Stomach (tissue), 9 donors: ENCODE results near the gene PRR16. TPM values are rescaled to one million over a fixed set of nuclear protein-coding genes. Genes with fewer than 3 reads are reported as not detected.

Source experiments
- DNase-seq, 2 donors: peaks; one replicate each; pipeline versions ENCODE4 v3.0.0 to v3.0.0-alpha.2; 2013 to 2019
- H3K27ac ChIP-seq, 5 donors: fragments of 200-600 bp in 4 of 5; sonication (generic) in 4 of 5; one replicate each; pipeline ENCODE4 v1.5.1; 2013 to 2019; ENCODE audit warnings: mild to moderate bottlenecking in 1 of 5, moderate library complexity in 1 of 5
- H3K27me3 ChIP-seq, 3 donors: fragments of 200-600 bp; sonication (generic); one replicate each; pipeline ENCODE4 v1.5.1; 2017 to 2019; ENCODE audit warnings: mixed run types in 1 of 3
- H3K36me3 ChIP-seq, 4 donors: fragments of 200-600 bp; sonication (generic); 1 replicate in 3 of 4; 2 replicates in 1 of 4; pipeline ENCODE4 v1.5.1; 2016 to 2019
- H3K4me1 ChIP-seq, 4 donors: fragments of 200-600 bp; sonication (generic); one replicate each; pipeline ENCODE4 v1.5.1; 2016 to 2019
- H3K4me3 ChIP-seq, 4 donors: fragments of 200-600 bp; sonication (generic) in 3 of 4; one replicate each; pipeline ENCODE4 v1.5.1; 2016 to 2019; ENCODE audit warnings: mild to moderate bottlenecking in 1 of 4
- H3K9me3 ChIP-seq, 4 donors: fragments of 200-600 bp; sonication (generic); one replicate each; pipeline ENCODE4 v1.5.1; 2016 to 2019
- EP300 ChIP-seq: sonication (generic); formaldehyde crosslinking; IDR thresholded peaks from one replicate; pipeline ENCODE4 v1.6.1; 2017; ENCODE audit warnings: antibody characterized with exemption
- POLR2A ChIP-seq, 4 donors: fragments of 450-650 bp; IDR thresholded peaks; one replicate each; pipeline ENCODE4 v1.6.1; 2016; ENCODE audit warnings: antibody characterized with exemption in 4 of 4, control low read depth in 2 of 4, mild to moderate bottlenecking in 1 of 4, moderate library complexity in 1 of 4
- POLR2AphosphoS5 ChIP-seq, 3 donors: sonication (generic); formaldehyde crosslinking; IDR thresholded peaks; one replicate each; pipeline ENCODE4 v1.6.1; 2016; ENCODE audit warnings: antibody characterized with exemption in 3 of 3
- WGBS, 5 donors: extraction: QIAGEN DNeasy Blood & Tissue Kit in 3 of 5; methylation state at CpG; one replicate each; pipeline versions ENCODE4 v1.1.5 to v1.1.7; 2013 to 2018; 5-methylcytosine and 5-hydroxymethylcytosine counted together
- intact Hi-C: fragments of 100-400 bp; cut with DNase I; formaldehyde crosslinking; loops from one replicate; pipeline ENCODE4 v1.15.1; 2023; ENCODE audit warnings: low total_unique reads
- polyA plus RNA-seq, 3 donors: library from polyadenylated mRNA; stranded (reverse); fragments of 200-250 nt; gene quantifications; one replicate each; pipeline ENCODE4 v1.2.3, GENCODE V29; 2013
- total RNA-seq, 5 donors: library from RNA; depleted of rRNA; stranded (reverse); fragments of >200 nt; gene quantifications; one replicate each; pipeline versions ENCODE4 v1.1.0 to v1.2.3, GENCODE V29; 2014 to 2016
- TF ChIP-seq, protein P1 (sequence below), 7 experiments: fragments of 450-650 bp in 4 of 7; fragments of 200-600 bp in 3 of 7; sonication (generic) in 3 of 7; IDR thresholded peaks; one replicate each; pipeline ENCODE4 v1.5.1; 2016 to 2019; ENCODE audit warnings: antibody characterized with exemption in 7 of 7, control low read depth in 2 of 7, mild to moderate bottlenecking in 1 of 7
- donor health status: healthy with polysubstance abuse.
- donor health status: Bipolar disorder and iron deficiency.
- donor health status: healthy.

PRR16 gene
- total and polyA plus RNA-seq, 8 donors = 1.3 to 40.8 (median 8.1) TPM

DNA sequence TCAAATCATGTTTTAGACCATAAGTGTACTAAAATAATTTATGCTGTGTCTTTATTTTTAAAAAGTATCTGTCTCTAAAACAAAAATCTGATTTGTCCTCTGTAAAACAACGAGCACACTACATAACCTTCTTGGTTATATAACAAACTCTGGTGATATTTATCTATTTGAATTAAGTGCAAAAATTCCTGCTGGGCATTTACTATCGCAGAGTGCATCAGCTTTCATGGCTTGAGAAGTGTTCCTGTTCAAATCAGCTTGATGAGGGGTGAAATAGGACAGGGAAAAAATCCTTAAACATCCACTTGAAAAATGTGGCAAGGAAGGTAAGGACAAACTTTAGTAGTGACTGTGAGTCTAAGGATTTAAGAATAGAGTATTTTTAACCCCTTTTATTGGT lies 65.3 kb downstream of the PRR16 start:
- Histone ChIP-seq H3K4me3 (no peak overlapping the region), H3K36me3 (no peaks in the 10 kb centered on the region), H3K27me3 (no peaks in the 10 kb centered on the region), H3K27ac (no peak overlapping the region), H3K9me3 (no peaks in the 10 kb centered on the region), H3K4me1 (no peaks in the 10 kb centered on the region)
- 63 to 75% (median 68%) methylated on average over 2 of the region's 2 CpGs for WGBS, 5 donors
- intact Hi-C loops = no loop called here
- TF ChIP-seq POLR2AphosphoS5 (IDR thresholded peaks at IDR 0.05) = no peak
- TF ChIP-seq, protein P1, sequence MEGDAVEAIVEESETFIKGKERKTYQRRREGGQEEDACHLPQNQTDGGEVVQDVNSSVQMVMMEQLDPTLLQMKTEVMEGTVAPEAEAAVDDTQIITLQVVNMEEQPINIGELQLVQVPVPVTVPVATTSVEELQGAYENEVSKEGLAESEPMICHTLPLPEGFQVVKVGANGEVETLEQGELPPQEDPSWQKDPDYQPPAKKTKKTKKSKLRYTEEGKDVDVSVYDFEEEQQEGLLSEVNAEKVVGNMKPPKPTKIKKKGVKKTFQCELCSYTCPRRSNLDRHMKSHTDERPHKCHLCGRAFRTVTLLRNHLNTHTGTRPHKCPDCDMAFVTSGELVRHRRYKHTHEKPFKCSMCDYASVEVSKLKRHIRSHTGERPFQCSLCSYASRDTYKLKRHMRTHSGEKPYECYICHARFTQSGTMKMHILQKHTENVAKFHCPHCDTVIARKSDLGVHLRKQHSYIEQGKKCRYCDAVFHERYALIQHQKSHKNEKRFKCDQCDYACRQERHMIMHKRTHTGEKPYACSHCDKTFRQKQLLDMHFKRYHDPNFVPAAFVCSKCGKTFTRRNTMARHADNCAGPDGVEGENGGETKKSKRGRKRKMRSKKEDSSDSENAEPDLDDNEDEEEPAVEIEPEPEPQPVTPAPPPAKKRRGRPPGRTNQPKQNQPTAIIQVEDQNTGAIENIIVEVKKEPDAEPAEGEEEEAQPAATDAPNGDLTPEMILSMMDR (IDR thresholded peaks at IDR 0.05) = no peak
- no peak for TF ChIP-seq EP300
- TF ChIP-seq POLR2A (IDR thresholded peaks at IDR 0.05) = no peak
- no peak for DNase-seq

DNA sequence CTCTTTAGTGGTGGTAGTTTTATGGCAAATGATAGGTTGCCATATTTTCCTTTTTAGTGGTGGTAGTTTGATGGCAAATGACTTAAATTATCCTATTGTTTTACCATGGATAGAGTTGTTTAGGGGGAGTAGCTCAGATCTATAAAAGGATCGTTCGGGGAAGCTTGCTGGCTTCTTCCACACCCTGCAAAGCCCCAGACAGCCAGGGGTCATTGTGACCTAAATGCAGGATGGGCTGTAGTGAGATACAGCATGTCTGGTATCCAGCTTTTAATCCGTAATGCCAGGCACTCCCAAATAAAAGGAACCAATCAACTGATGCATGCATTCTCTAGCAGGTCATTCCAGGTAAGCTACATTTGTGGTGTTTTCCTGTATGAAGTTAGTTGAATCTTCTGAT lies 67.1 kb downstream of the PRR16 start:
- H3K9me3 ChIP-seq = no peaks in the 10 kb centered on the region
- no peaks in the 10 kb centered on the region for H3K36me3 ChIP-seq
- DNase-seq = no peak
- no peak overlapping the region for H3K4me3 ChIP-seq
- WGBS, 5 donors = 47 to 70% (median 68%) methylated on average over 3 of the region's 3 CpGs
- H3K27ac ChIP-seq = no peak overlapping the region
- no peaks in the 10 kb centered on the region for H3K4me1 ChIP-seq
- intact Hi-C loops = no loop called here
- no peaks in the 10 kb centered on the region for H3K27me3 ChIP-seq
- no peak for TF ChIP-seq POLR2AphosphoS5 (IDR thresholded peaks at IDR 0.05)
- TF ChIP-seq, protein P1 (IDR thresholded peaks at IDR 0.05) = no peak
- no peak for TF ChIP-seq EP300
- no peak for TF ChIP-seq POLR2A (IDR thresholded peaks at IDR 0.05)

DNA sequence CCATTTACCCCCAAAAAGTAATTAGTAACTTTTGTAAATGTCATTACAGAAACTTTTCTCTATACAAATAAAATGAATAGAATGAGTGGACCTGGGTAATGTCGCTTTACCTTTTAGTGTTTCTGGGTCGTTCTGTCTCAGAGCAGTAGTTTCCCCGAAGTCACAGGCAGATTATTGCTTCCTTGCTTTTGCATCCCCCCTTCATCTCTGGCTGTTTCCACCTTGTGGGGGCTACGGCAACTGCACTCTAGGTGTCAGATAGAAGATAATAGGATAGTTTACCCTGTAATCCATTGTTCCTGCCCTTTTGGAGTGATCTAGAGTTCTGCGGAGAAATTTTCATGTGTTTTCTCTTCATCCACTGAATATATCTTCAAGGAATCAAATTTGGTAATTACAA lies 68.7 kb downstream of the PRR16 start:
- H3K9me3 ChIP-seq = no peaks in the 10 kb centered on the region
- intact Hi-C loops = no loop called here
- DNase-seq = no peak
- no peak overlapping the region for H3K27ac ChIP-seq
- WGBS, 5 donors = 44 to 59% (median 48%) methylated on average over 5 of the region's 5 CpGs
- H3K4me3 ChIP-seq = no peak overlapping the region
- no peaks in the 10 kb centered on the region for H3K27me3 ChIP-seq
- TF ChIP-seq POLR2AphosphoS5 (IDR thresholded peaks at IDR 0.05) = no peak
- TF ChIP-seq EP300 = no peak
- no peak for TF ChIP-seq POLR2A (IDR thresholded peaks at IDR 0.05)
- TF ChIP-seq, protein P1 (IDR thresholded peaks at IDR 0.05) = no peak
- H3K4me1 ChIP-seq = no peaks in the 10 kb centered on the region
- H3K36me3 ChIP-seq = no peaks in the 10 kb centered on the region

DNA sequence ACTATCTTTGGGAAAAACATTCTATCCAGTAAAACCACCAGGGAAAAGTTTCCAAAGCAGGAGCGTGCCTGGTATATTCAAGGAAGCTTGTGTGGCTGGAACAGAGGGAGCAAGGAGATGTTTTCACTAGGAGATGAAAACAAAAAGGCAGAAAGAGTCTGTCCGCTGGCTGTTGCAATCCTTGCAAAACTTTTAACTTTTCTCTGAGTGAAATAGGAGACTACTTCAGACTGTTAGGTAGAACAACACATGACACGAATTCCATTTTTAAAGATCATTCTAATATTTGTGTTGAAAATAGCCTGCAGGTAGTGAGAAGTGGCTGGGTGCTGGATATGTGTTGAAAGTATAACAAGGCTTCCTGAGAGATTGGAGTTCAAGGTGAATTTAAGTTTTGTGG lies 69.5 kb downstream of the PRR16 start:
- 67 to 75% (median 70%) methylated on average over 3 of the region's 3 CpGs for WGBS, 5 donors
- no peaks in the 10 kb centered on the region for H3K27me3 ChIP-seq
- no peak overlapping the region for H3K4me3 ChIP-seq
- no peaks in the 10 kb centered on the region for H3K9me3 ChIP-seq
- intact Hi-C loops = no loop called here
- no peak overlapping the region for H3K27ac ChIP-seq
- no peaks in the 10 kb centered on the region for H3K4me1 ChIP-seq
- DNase-seq = no peak
- no peaks in the 10 kb centered on the region for H3K36me3 ChIP-seq
- TF ChIP-seq EP300 (no peak), POLR2A (IDR thresholded peaks at IDR 0.05) (no peak), POLR2AphosphoS5 (IDR thresholded peaks at IDR 0.05) (no peak)
- TF ChIP-seq, protein P1 (IDR thresholded peaks at IDR 0.05) = no peak
